Small intestine (tissue), 7 donors: ENCODE data around the gene AQP12B. TPM values are rescaled to one million over a fixed set of nuclear protein-coding genes. Genes with fewer than 3 reads are reported as not detected.
"Not testable (repeated sequence)": the region's sequence is repeated elsewhere in the genome, so short reads cannot be mapped to it uniquely, and the experiment has no call there.

ENCODE experiments used
- DNase-seq, 2 donors: peaks; one replicate each; pipeline versions ENCODE4 v3.0.0 to v3.0.0-alpha.2; 2013
- FAIRE-seq: peaks from 2 replicates; lab custom pipeline; 2012; peaks lifted over from hg19 to GRCh38; lab: Jason Lieb, UNC
- H3K27ac ChIP-seq, 3 donors: one replicate each; pipeline ENCODE4 v1.5.1; 2013; ENCODE audit warnings: low read length in 2 of 3, mild to moderate bottlenecking in 2 of 3, control low read depth in 1 of 3, inconsistent platforms in 1 of 3, low read depth in 1 of 3, moderate library complexity in 1 of 3
- H3K27me3 ChIP-seq, 3 donors: one replicate each; pipeline ENCODE4 v1.6.1; 2013; ENCODE audit warnings: low read length in 3 of 3, inconsistent platforms in 1 of 3; ENCODE audit not compliant: control insufficient read depth in 3 of 3, insufficient read depth in 3 of 3
- H3K36me3 ChIP-seq, 3 donors: one replicate each; pipeline ENCODE4 v1.6.1; 2013; ENCODE audit warnings: low read length in 3 of 3, inconsistent platforms in 1 of 3, low read depth in 1 of 3, mild to moderate bottlenecking in 1 of 3, moderate library complexity in 1 of 3; ENCODE audit not compliant: control insufficient read depth in 3 of 3, insufficient read depth in 2 of 3
- H3K4me1 ChIP-seq, 3 donors: one replicate each; pipeline ENCODE4 v1.6.1; 2013; ENCODE audit warnings: low read length in 2 of 3, inconsistent platforms in 1 of 3, low read depth in 1 of 3, mild to moderate bottlenecking in 1 of 3, moderate library complexity in 1 of 3; ENCODE audit not compliant: control insufficient read depth in 3 of 3, insufficient read depth in 2 of 3
- H3K4me3 ChIP-seq, 3 donors: one replicate each; pipeline ENCODE4 v1.5.1; 2013; ENCODE audit warnings: low read length in 3 of 3, control low read depth in 1 of 3, inconsistent platforms in 1 of 3, low read depth in 1 of 3, mild to moderate bottlenecking in 1 of 3, moderate library complexity in 1 of 3
- H3K9me3 ChIP-seq, 2 donors: one replicate each; pipeline ENCODE4 v1.6.1; 2013; ENCODE audit warnings: low read depth in 1 of 2, low read length in 1 of 2; ENCODE audit not compliant: control insufficient read depth in 2 of 2, insufficient read depth in 1 of 2
- WGBS, 3 donors: extraction: QIAGEN DNeasy Blood & Tissue Kit; methylation state at CpG; one replicate each; pipeline ENCODE4 v1.1.7; 2013; 5-methylcytosine and 5-hydroxymethylcytosine counted together
- polyA plus RNA-seq, 4 donors: library from polyadenylated mRNA; stranded (reverse) in 3 of 4; unstranded in 1 of 4; fragments of 200-250 nt in 3 of 4; fragments of 120-200 nt in 1 of 4; gene quantifications; one replicate each; pipeline versions ENCODE4 v1.2.1 to v1.2.3, GENCODE V29; 2013
- donor health status: healthy with polysubstance abuse.
- donor health status: control.
- donor health status: control.
- donor health status: Bipolar disorder and iron deficiency.
- donor health status: healthy.

The AQP12B gene
- polyA plus RNA-seq, 4 donors = 1.3 to 11.5 TPM; not detected in 2

DNA sequence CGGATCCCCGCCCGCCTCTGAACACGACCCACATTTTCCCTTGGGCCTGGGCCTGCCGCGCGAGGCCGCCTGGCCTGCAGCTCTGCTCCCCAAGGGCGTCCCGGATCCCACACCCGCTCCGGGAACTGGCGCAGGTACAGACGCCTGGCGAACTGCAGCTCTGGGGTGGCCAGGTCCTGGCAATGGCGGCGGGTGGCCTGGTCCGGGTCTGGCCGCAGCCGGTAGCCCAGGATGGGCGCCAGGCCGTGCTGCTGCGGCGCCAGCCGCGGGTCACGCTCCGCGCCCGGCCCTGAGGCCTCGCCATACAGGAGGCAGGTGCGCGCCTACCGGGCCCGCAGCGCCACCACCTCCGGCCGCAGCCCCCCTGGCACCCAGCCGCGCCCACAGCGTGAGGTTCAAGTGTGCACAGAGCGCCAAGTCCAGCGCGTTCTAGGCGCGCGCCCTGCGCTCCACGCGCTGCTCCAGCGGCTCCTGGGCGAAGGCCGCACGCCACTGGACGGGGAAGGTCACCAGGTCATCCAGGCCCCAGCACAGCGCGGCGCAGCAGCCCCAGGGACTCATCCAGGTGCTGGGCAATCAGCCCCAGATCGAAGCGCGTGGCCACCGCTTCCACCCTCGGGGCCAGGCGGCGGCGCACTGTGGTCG, 18.5 kb upstream of the AQP12B start:
- Histone ChIP-seq H3K36me3 (no peaks in the 10 kb centered on the region), H3K4me1 (no peaks in the 10 kb centered on the region), H3K4me3 (no peak overlapping the region), H3K9me3 (no peaks in the 10 kb centered on the region), H3K27ac (no peak overlapping the region), H3K27me3 (no peaks in the 10 kb centered on the region)
- no peak for DNase-seq
- FAIRE-seq = no peak
- 78 to 89% (median 84%) methylated on average over 47 to 67 of the region's 67 CpGs for WGBS, 3 donors

DNA sequence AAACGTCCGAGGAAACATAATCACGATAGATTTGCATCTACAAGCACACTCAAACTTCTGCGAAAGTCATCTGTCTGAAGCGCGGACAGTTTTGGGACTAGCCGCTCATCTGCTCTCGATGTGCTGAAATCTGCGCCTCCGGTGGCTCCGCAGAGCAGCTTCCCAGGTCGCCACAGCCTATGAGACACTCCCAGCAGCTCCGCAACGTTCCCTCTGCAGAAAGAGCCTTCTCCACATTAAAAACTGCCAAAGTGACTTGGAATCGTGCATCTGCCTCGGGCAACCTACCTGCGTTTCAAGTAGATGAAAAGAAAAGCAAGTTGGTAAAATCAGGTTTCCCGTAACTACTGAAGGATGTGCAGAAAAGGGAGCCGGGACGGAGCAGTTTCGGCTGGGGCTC, 17.9 kb upstream of the AQP12B start:
- not testable (repeated sequence) for DNase-seq, H3K4me3 ChIP-seq, FAIRE-seq, H3K4me1 ChIP-seq, H3K27me3 ChIP-seq, H3K9me3 ChIP-seq, H3K36me3 ChIP-seq, H3K27ac ChIP-seq
- WGBS, 3 donors = 73 to 77% (median 76%) methylated on average over 18 of the region's 21 CpGs

DNA sequence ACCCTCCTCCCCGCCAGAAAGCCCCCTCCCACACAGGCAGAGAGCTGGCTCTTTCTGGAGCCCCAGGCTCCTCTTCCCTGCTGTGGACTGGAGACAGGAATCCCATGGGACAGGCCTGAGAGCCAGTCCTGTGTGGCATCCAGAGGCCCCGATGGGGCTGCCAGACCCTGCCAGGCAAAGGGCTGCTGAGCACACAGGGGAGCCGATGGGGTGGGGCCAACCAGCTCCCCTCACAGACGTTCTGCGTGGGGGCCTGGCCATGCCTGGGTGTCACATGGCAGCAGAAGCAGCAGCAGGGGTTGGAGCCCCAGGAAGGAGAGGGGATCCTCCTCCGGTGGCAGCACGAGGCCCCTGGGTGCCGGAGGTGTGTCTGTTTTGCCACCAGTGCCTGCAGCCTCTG, 17.1 kb upstream of the AQP12B start:
- FAIRE-seq, DNase-seq, H3K4me1 ChIP-seq, H3K27ac ChIP-seq, H3K9me3 ChIP-seq, H3K27me3 ChIP-seq, H3K36me3 ChIP-seq, H3K4me3 ChIP-seq: not testable (repeated sequence)
- WGBS, 3 donors = 42 to 52% (median 44%) methylated on average over 7 to 8 of the region's 8 CpGs

DNA sequence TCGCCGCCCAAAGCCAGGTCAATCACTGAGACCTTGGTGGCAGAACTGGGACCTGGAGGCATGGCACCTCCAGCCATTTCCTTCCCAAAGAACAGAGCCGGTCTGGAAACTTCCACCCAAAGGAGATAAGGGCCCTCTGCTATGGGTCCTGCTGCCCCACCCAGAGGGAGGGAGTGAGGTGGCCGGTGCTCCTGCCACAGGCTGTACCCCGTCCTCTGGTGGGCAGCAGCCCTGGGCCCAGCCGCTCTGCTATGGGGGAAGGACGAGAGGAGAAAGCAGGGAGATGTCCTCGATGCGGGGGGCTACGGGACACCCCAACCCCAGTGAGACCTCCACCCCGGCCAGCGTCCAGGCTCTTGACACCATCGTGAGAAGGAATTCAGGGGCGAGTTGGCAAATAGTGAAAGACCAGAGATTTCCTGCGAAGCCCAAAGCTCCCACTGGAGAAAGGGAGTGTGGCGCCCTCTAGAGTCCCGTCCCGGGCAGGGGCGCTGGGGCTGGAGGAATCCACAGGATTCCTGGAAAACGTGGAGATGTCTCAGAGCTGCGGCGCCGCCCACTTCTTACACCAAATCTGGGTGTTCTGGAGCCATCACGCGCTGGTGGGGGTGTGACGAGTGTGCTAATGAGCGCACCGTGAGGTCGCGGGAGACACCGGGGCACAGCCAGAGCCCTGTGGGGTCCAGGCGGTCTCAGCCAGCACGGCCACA, 16.3 kb upstream of the AQP12B start:
- H3K27ac ChIP-seq, H3K4me1 ChIP-seq, DNase-seq, H3K36me3 ChIP-seq, H3K27me3 ChIP-seq, H3K4me3 ChIP-seq, H3K9me3 ChIP-seq, FAIRE-seq: not testable (repeated sequence)
- WGBS, 3 donors = 42 to 63% (median 54%) methylated on average over 2 to 6 of the region's 33 CpGs

DNA sequence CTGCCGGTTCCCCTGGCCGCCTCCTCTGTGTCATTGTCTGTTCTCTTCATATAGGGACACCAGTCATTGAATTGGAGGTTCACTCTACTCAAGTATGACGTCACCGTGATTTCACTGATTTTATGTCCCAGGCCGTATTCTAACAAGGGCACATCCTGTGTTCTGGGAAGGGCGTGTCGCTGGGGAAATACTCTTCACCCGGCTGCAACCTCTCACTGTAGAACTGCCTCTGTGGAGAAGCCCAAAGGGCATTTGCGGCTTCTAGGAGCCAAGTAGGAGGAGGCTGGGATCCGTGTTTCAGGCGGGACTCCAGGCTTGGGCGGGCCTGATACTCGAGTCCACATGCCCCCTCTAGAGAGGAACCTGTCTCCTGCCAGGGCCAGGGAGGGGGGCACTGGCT, 13.8 kb upstream of the AQP12B start:
- not testable (repeated sequence) for H3K4me1 ChIP-seq, FAIRE-seq, DNase-seq, H3K36me3 ChIP-seq, H3K4me3 ChIP-seq, H3K27ac ChIP-seq, H3K27me3 ChIP-seq, H3K9me3 ChIP-seq
- 8 to 69% methylated on average over 2 to 5 of the region's 13 CpGs; no CpG with 5 or more reads in 1 of the 3 donors for WGBS, 3 donors

DNA sequence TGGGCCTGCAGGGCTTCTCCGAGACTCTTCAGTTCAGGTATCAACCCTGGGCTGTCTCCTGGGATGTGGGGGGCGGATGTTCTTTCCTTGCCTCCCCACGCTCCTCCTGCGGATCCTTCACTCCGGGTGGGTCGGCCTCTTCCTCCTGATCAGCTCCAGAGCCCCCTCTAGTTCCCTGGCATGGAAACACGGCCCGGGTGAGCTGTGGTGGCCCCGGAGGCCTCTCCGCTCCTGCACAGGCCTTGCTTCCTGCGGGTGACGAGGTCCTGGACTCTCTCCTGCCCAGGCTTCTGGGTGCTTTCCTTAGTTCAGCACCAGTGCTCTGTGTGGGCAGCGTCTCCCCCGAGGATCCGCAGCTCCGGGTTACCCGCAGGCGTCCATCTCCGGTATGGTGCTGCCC, 12.9 kb upstream of the AQP12B start:
- H3K27ac ChIP-seq, H3K4me3 ChIP-seq, H3K9me3 ChIP-seq, H3K36me3 ChIP-seq, H3K4me1 ChIP-seq, FAIRE-seq, DNase-seq, H3K27me3 ChIP-seq: not testable (repeated sequence)
- no CpG with 5 or more reads among the region's 19 CpGs for WGBS, 3 donors

DNA sequence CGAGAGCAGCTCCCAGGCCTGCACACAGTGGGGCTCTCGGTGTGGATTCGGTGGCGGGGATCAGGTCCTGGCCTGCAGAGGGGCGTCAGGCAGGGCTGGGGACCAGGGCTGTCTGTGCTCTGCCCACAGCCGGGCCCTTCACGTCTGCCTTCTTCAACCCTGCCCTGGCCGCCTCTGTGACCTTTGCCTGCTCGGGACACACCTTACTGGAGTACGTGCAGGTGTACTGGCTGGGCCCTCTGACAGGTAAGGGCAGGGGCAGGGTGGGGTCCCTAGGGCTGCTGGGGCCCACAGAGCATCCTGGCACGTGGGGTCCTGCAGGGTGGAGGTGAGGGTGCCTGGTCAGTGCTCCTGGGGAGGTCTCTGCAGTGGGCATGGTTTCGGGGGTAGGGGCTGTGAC, 11.6 kb upstream of the AQP12B start:
- H3K36me3 ChIP-seq, H3K27ac ChIP-seq, DNase-seq, H3K9me3 ChIP-seq, H3K4me3 ChIP-seq, H3K27me3 ChIP-seq, H3K4me1 ChIP-seq, FAIRE-seq: not testable (repeated sequence)
- WGBS, 3 donors = no CpG with 5 or more reads among the region's 12 CpGs

DNA sequence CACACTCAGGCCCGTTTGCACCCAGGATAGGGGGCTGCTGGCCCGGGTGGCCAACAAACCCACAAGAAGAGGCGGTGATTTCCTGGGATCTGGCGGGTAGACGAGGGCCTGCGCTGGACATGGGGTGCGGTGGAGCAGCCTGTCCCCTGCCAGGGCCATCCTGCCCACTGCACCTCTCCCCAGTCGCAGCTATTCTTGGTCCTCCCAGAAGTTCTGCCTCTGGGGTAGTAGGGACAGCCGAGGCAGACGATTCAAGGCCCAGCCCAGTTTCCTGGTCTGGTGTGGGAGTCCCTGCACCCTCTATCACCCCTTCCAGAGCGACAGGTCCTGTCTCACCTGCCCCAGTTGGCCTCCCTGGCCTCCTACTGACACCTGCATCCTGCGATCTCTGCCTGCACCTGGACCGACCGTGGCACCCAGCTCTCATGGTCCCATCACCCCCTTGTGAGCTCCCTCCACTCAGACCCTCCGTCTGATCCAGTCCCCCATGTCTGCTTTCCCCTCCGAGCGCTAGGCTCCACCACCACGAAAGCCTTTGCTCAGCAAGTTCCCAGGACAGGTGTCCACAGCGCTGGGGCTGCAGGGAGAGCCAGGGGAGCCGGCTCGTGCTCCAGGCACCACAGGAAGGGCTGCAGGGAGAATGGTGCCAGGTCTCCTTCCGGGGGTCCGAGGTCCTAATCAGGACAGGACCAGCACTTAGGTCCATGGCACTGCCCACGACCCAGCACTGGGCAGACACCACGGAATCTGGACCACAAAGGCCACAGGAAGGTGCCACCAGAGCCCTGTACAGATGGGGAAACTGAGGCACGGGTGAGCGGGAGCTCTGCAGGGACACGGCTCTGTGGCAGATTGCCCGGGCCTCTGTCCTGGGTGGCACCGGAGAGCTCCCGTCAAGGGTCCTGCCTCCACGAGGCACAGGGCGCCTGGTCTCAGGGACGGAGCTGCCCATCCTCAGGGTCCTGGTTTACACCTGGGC, 10.2 kb upstream of the AQP12B start:
- not testable (repeated sequence) for H3K4me3 ChIP-seq, H3K27me3 ChIP-seq, H3K27ac ChIP-seq, H3K36me3 ChIP-seq, FAIRE-seq, DNase-seq, H3K4me1 ChIP-seq, H3K9me3 ChIP-seq
- 57 to 81% (median 68%) methylated on average over 8 to 16 of the region's 34 CpGs for WGBS, 3 donors
